Lower lobe of right lung (tissue), 2 donors: ENCODE measurements around the gene TEKTIP1. TPM values are rescaled to one million over a fixed set of nuclear protein-coding genes. Genes with fewer than 3 reads are reported as not detected.
"Not testable (repeated sequence)": the region's sequence is repeated elsewhere in the genome, so short reads cannot be mapped to it uniquely, and the experiment has no call there.

Experiments used
- ATAC-seq, 2 donors: fragments of 200-7000 bp; cut with Tn5 transposase; one replicate each; pipeline ENCODE4 v1.9.1; 2020 to 2022; ENCODE audit warnings: mild to moderate bottlenecking in 2 of 2, moderate library complexity in 2 of 2
- DNase-seq: peaks from one replicate; pipeline ENCODE4 v3.0.0-alpha.2; 2020
- H3K27ac ChIP-seq: fragments of 200-600 bp; one replicate; pipeline ENCODE4 v1.8.0; 2022
- H3K27me3 ChIP-seq: fragments of 200-600 bp; one replicate; pipeline ENCODE4 v1.8.0; 2022; ENCODE audit warnings: low read depth
- H3K36me3 ChIP-seq: fragments of 200-600 bp; one replicate; pipeline ENCODE4 v1.8.0; 2022; ENCODE audit warnings: mild to moderate bottlenecking
- H3K4me1 ChIP-seq: fragments of 200-600 bp; one replicate; pipeline ENCODE4 v1.8.0; 2022
- H3K4me3 ChIP-seq: fragments of 200-600 bp; one replicate; pipeline ENCODE4 v1.8.0; 2022; ENCODE audit warnings: mild to moderate bottlenecking
- H3K9me3 ChIP-seq: fragments of 200-600 bp; one replicate; pipeline ENCODE4 v1.8.0; 2022
- intact Hi-C: fragments of 100-400 bp; cut with DNase I; formaldehyde crosslinking; loops from one replicate; pipeline ENCODE4 v1.11.0; 2022
- total RNA-seq: library from RNA; stranded (reverse); fragmentation: NEBNext Ultra II Directional; extraction: Animal tissue kit (Norgen Biotek cat#: 25700); gene quantifications from one replicate; pipeline ENCODE4 v1.2.1, GENCODE V29; 2021
- TF ChIP-seq, protein P1 (sequence below): fragments of 200-600 bp; IDR thresholded peaks from one replicate; pipeline ENCODE4 v1.8.0; 2022; ENCODE audit warnings: antibody characterized with exemption, mild to moderate bottlenecking
- donor health status: DM: no; HTN: yes; CAD: no; lungs with severe emphysema.

TEKTIP1 gene
- total RNA-seq, 1 donor from 2014 or later, result 2.2 TPM

DNA sequence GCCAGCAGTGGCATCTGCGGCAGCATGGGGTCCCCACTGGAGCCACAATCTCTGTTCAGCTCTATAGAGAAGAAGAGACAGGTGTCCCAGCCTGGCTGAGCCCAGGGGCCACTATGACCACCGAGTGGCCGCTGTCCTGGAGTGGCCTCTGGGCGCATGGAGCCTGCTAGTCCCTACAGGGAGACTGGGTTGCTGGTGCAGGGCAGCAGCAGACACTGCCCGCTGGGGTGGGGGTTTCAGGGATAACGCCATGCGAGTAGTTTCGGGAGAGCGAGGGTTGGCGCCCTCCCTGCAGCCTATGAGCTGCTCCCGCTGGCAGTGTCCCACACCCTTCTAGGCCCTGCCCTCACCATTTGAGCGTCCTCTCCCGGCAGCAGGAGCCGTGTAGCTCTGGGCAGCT is 10.9 kb upstream of the TEKTIP1 start:
- intact Hi-C loops, result no loop called here
- no peaks in the 10 kb centered on the region for H3K9me3 ChIP-seq
- H3K27ac ChIP-seq, result no peak overlapping the region
- no peaks in the 10 kb centered on the region for H3K27me3 ChIP-seq
- TF ChIP-seq, protein P1, sequence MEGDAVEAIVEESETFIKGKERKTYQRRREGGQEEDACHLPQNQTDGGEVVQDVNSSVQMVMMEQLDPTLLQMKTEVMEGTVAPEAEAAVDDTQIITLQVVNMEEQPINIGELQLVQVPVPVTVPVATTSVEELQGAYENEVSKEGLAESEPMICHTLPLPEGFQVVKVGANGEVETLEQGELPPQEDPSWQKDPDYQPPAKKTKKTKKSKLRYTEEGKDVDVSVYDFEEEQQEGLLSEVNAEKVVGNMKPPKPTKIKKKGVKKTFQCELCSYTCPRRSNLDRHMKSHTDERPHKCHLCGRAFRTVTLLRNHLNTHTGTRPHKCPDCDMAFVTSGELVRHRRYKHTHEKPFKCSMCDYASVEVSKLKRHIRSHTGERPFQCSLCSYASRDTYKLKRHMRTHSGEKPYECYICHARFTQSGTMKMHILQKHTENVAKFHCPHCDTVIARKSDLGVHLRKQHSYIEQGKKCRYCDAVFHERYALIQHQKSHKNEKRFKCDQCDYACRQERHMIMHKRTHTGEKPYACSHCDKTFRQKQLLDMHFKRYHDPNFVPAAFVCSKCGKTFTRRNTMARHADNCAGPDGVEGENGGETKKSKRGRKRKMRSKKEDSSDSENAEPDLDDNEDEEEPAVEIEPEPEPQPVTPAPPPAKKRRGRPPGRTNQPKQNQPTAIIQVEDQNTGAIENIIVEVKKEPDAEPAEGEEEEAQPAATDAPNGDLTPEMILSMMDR, result no peak
- H3K4me1 ChIP-seq, result no peaks in the 10 kb centered on the region
- no peak overlapping the region for H3K4me3 ChIP-seq
- H3K36me3 ChIP-seq, result peaks cover 76% of the 10 kb centered on the region
- DNase-seq (no peak), ATAC-seq (no peak)

- Histone ChIP-seq H3K4me3 (no peak overlapping the region), H3K36me3 (peaks cover 76% of the 10 kb centered on the region), H3K9me3 (no peaks in the 10 kb centered on the region), H3K4me1 (no peaks in the 10 kb centered on the region), H3K27me3 (no peaks in the 10 kb centered on the region), H3K27ac (no peak overlapping the region)
- ATAC-seq, result no peak
- intact Hi-C loops, result no loop called here
- TF ChIP-seq, protein P1, result no peak
- no peak for DNase-seq
These were observed 10.3 kb upstream of the TEKTIP1 start for GRCh38 chr19:3528539-3529211.

DNA sequence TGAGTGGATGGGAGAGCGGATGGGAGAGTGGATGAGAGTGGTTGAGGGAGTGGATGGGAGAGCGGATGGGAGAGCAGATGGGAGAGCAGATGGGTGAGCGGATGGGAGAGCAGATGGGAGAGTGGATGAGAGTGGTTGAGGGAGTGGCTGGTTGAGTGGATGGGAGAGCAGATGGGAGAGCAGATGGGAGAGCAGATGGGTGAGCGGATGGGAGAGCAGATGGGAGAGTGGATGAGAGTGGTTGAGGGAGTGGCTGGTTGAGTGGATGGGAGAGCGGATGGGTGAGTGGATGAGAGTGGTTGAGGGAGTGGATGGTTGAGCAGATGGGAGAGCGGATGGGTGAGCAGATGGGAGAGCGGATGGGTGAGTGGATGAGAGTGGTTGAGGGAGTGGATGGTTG is 9.7 kb upstream of the TEKTIP1 start:
- H3K27ac ChIP-seq, H3K4me3 ChIP-seq, DNase-seq, intact Hi-C loops, H3K4me1 ChIP-seq, H3K27me3 ChIP-seq, ATAC-seq, H3K9me3 ChIP-seq: not testable (repeated sequence)
- peaks cover 76% of the 10 kb centered on the region for H3K36me3 ChIP-seq

GRCh38 chr19:3530389-3530788 is 8.6 kb upstream of the TEKTIP1 start:
- Histone ChIP-seq H3K9me3 (no peaks in the 10 kb centered on the region), H3K36me3 (peaks cover 77% of the 10 kb centered on the region), H3K27ac (no peak overlapping the region), H3K27me3 (no peaks in the 10 kb centered on the region), H3K4me1 (no peaks in the 10 kb centered on the region), H3K4me3 (no peak overlapping the region)
- TF ChIP-seq, protein P1, result no peak
- DNase-seq (no peak), ATAC-seq (no peak)
- intact Hi-C loops, result no loop called here

DNA sequence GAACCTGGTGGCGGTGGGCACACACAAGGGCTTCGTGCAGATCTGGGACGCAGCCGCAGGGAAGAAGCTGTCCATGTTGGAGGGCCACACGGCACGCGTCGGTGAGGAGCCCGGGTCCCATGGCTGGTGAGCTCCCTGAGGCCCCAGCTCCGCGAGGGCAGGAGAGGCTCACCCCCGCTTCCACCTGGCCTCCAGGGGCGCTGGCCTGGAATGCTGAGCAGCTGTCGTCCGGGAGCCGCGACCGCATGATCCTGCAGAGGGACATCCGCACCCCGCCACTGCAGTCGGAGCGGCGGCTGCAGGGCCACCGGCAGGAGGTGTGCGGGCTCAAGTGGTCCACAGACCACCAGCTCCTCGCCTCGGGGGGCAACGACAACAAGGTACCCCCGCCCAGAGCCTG is 7.3 kb upstream of the TEKTIP1 start:
- no peak for DNase-seq
- no peak for ATAC-seq

DNA sequence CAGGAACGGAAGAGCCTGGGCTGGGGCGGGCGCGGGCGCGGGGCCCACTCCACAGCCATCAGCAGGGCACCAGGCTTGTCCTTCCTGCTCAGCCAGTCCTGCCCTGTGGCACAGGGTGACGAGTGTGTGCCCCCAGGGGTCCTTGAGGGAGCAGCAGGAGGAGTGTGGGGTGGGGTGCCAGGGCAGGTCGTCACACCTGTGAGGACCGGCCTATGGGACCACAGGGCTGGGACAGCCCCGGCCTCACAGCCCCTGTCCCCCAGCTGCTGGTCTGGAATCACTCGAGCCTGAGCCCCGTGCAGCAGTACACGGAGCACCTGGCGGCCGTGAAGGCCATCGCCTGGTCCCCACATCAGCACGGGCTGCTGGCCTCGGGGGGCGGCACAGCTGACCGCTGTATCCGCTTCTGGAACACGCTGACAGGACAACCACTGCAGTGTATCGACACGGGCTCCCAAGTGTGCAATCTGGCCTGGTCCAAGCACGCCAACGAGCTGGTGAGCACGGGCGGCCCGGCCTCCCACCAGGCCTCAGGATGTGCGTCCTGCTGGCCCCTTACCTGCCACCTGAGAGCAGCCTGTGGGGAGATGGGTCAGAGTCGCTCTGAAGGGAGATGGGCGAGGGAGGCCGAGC is 6.7 kb upstream of the TEKTIP1 start:
- H3K36me3 ChIP-seq, result peaks cover 70% of the 10 kb centered on the region
- DNase-seq, result no peak
- H3K27ac ChIP-seq, result no peak overlapping the region
- H3K9me3 ChIP-seq, result no peaks in the 10 kb centered on the region
- TF ChIP-seq, protein P1, result no peak
- no peaks in the 10 kb centered on the region for H3K27me3 ChIP-seq
- H3K4me1 ChIP-seq, result no peaks in the 10 kb centered on the region
- intact Hi-C loops, result no loop called here
- no peak overlapping the region for H3K4me3 ChIP-seq
- ATAC-seq, result peak in 1 of 2 donors; percentile 3

More for the DNA sequence above, 7.3 kb upstream of the TEKTIP1 start:
- TF ChIP-seq, protein P1, result no peak
- Histone ChIP-seq H3K4me3 (no peak overlapping the region), H3K27me3 (no peaks in the 10 kb centered on the region), H3K9me3 (no peaks in the 10 kb centered on the region), H3K36me3 (peaks cover 75% of the 10 kb centered on the region), H3K4me1 (no peaks in the 10 kb centered on the region), H3K27ac (no peak overlapping the region)
- intact Hi-C loops, result no loop called here
